Tibial artery (tissue), 4 donors: ENCODE data around the gene MGA.
"Not testable (repeated sequence)": the region's sequence is repeated elsewhere in the genome, so short reads cannot be mapped to it uniquely, and the experiment has no call there.

Experiments used
- DNase-seq, 2 donors: peaks; one replicate each; pipeline ENCODE4 v3.0.0-alpha.2; 2019
- H3K27ac ChIP-seq, 2 donors: fragments of 200-600 bp; sonication (generic) in 1 of 2; 1 replicate in 1 of 2; 2 replicates in 1 of 2; pipeline ENCODE4 v1.5.1; 2018 to 2019; ENCODE audit warnings: mild to moderate bottlenecking in 1 of 2
- H3K27me3 ChIP-seq, 2 donors: fragments of 200-600 bp; sonication (generic) in 1 of 2; one replicate each; pipeline versions ENCODE4 v1.5.1 to v1.6.0; 2016 to 2019
- H3K36me3 ChIP-seq, 3 donors: fragments of 200-600 bp; sonication (generic) in 2 of 3; one replicate each; pipeline ENCODE4 v1.5.1; 2016 to 2019; ENCODE audit warnings: mild to moderate bottlenecking in 2 of 3
- H3K4me1 ChIP-seq, 4 donors: fragments of 200-600 bp; sonication (generic) in 2 of 4; 1 replicate in 3 of 4; 2 replicates in 1 of 4; pipeline ENCODE4 v1.5.1; 2016 to 2019
- H3K4me3 ChIP-seq, 2 donors: fragments of 200-600 bp; sonication (generic) in 1 of 2; 1 replicate in 1 of 2; 2 replicates in 1 of 2; pipeline ENCODE4 v1.5.1; 2018 to 2019; ENCODE audit warnings: mild to moderate bottlenecking in 2 of 2
- H3K9me3 ChIP-seq, 3 donors: fragments of 200-600 bp; sonication (generic) in 1 of 3; one replicate each; pipeline ENCODE4 v1.5.1; 2016 to 2019
- intact Hi-C: fragments of 100-400 bp; cut with DNase I; formaldehyde crosslinking; loops from one replicate; pipeline ENCODE4 v1.15.0; 2023; ENCODE audit warnings: low total_unique reads
- TF ChIP-seq, protein P1 (sequence below), 2 experiments: fragments of 200-600 bp in 1 of 2; fragments of 450-650 bp in 1 of 2; IDR thresholded peaks; one replicate each; pipeline ENCODE4 v1.5.1; 2017 to 2019; ENCODE audit warnings: antibody characterized with exemption in 2 of 2, mild to moderate bottlenecking in 1 of 2, moderate library complexity in 1 of 2

The MGA gene

DNA sequence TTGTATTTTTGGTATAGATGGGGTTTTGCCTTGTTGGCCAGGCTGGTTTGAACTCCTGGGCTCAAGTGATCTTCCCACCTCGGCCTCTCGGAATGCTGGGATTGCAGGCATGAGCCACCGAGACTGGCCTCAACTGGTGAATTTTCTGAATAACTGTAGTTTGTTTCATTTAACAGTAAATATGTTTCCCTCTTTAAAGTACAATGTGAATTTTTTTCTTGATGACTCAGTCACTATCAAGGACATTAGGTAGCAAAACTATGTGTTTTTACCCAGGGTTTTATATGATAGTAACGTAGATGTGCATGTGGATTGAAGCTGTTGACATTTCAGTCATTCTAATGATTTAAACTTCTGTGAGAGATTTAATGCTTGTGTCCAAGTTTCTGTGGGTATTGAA, 73.9 kb downstream of the MGA start:
- H3K36me3 ChIP-seq: peaks cover 22 to 69% (median 60%) of the 10 kb centered on the region in 3 donors

DNA sequence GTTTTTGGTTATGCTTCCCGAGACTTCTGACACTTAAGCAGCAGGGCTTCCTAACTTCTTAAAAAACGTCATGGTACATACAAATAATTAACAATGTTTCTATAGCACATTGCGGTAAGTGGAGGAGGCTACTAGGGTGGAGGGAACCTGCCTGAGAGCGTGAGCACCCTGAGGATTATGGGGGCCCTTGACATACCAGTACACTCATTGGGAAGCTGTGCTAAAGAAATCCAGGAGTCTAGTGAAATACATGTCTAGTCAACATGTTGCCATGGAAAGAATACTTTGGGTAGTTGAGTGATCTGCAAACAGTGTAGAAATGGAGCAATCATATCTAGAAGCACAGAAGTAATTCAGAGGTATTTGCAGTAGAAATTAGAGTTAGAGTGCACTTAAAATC, 74.8 kb downstream of the MGA start:
- Histone ChIP-seq H3K4me1 (no peaks in the 10 kb centered on the region), H3K4me3 (no peak overlapping the region), H3K27ac (no peak overlapping the region), H3K27me3 (no peaks in the 10 kb centered on the region), H3K9me3 (no peaks in the 10 kb centered on the region), H3K36me3 (peaks cover 26 to 64% (median 55%) of the 10 kb centered on the region in 3 donors)
- intact Hi-C loops: no loop called here
- TF ChIP-seq, protein P1, sequence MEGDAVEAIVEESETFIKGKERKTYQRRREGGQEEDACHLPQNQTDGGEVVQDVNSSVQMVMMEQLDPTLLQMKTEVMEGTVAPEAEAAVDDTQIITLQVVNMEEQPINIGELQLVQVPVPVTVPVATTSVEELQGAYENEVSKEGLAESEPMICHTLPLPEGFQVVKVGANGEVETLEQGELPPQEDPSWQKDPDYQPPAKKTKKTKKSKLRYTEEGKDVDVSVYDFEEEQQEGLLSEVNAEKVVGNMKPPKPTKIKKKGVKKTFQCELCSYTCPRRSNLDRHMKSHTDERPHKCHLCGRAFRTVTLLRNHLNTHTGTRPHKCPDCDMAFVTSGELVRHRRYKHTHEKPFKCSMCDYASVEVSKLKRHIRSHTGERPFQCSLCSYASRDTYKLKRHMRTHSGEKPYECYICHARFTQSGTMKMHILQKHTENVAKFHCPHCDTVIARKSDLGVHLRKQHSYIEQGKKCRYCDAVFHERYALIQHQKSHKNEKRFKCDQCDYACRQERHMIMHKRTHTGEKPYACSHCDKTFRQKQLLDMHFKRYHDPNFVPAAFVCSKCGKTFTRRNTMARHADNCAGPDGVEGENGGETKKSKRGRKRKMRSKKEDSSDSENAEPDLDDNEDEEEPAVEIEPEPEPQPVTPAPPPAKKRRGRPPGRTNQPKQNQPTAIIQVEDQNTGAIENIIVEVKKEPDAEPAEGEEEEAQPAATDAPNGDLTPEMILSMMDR (IDR thresholded peaks at IDR 0.05): no peak
- no peak for DNase-seq

More for the DNA sequence above, 73.9 kb downstream of the MGA start:
- Histone ChIP-seq H3K4me1 (no peaks in the 10 kb centered on the region), H3K27ac (no peak overlapping the region), H3K4me3 (no peak overlapping the region), H3K9me3 (no peaks in the 10 kb centered on the region), H3K27me3 (no peaks in the 10 kb centered on the region)
- intact Hi-C loops: no loop called here
- no peak for DNase-seq
- TF ChIP-seq, protein P1 (IDR thresholded peaks at IDR 0.05): no peak

DNA sequence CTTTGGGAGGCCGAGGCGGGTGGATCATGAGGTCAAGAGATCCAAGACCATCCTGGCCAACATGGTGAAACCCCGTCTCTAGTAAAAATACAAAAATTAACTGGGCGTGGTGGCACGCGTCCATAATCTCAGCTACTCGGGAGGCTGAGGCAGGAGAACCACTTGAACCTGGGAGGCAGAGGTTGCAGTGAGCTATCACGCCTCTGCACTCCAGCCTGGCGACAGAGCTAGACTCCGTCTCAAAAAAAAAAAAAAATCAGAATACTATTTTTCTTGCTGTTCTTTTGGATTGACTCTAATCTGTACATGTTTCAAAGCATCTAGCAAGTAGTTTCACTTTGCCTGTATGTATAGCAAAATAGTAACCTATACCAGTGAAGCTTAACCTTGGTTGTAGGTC, 75.3 kb downstream of the MGA start:
- DNase-seq, H3K27me3 ChIP-seq, intact Hi-C loops, H3K27ac ChIP-seq, H3K9me3 ChIP-seq, H3K4me1 ChIP-seq, H3K4me3 ChIP-seq: not testable (repeated sequence)
- H3K36me3 ChIP-seq: peaks cover 27 to 62% (median 52%) of the 10 kb centered on the region in 3 donors

DNA sequence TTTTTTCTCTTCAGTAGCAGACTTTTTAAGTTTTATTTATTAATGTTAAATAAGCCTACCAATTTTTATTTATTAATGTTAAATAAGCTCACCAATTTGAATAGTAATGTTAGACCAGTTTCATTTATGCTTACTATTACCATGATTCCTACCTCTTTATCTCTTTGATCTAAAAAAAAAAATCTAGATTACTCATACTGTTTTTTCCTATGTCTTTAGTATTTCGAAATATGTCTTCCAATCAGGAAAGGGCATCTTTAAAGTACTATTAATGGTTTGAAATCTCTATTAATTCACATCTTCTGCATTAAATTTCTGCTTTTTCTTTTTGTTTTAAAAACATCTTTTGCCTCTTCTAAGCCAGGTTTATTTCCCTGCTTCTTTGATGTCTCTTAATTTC, 86.6 kb downstream of the MGA start:
- TF ChIP-seq, protein P1 (IDR thresholded peaks at IDR 0.05): no peak
- Histone ChIP-seq H3K27me3 (no peaks in the 10 kb centered on the region), H3K36me3 (peaks cover 36 to 47% (median 46%) of the 10 kb centered on the region in 3 donors), H3K4me3 (no peak overlapping the region), H3K4me1 (no peaks in the 10 kb centered on the region), H3K27ac (no peak overlapping the region), H3K9me3 (no peaks in the 10 kb centered on the region)
- intact Hi-C loops: no loop called here
- DNase-seq: no peak

DNA sequence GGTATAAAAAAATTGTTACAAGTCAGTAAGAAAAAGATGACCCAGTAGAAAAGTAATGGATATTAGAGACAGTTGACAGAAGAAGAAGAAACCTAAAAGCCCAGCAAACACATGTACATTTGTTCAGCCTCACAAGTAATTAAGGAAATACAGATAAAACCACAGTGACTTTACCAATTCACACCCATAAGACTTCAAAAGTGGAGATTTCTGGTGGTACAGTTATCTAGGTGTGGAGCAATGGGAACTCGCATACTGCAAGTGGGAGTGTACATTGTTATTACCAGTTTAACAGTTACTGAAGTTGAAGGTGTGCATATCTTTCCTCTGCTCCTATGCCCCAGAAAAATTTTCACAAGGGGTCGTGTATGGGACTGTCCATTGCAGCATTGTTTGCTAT, 96.0 kb downstream of the MGA start:
- peaks cover 33 to 38% (median 35%) of the 10 kb centered on the region in 3 donors for H3K36me3 ChIP-seq
- H3K27ac ChIP-seq: no peak overlapping the region
- H3K4me1 ChIP-seq: no peaks in the 10 kb centered on the region
- H3K27me3 ChIP-seq: no peaks in the 10 kb centered on the region
- H3K9me3 ChIP-seq: no peaks in the 10 kb centered on the region
- no peak overlapping the region for H3K4me3 ChIP-seq
- TF ChIP-seq, protein P1 (IDR thresholded peaks at IDR 0.05): no peak
- DNase-seq: no peak
- intact Hi-C loops: no loop called here

DNA sequence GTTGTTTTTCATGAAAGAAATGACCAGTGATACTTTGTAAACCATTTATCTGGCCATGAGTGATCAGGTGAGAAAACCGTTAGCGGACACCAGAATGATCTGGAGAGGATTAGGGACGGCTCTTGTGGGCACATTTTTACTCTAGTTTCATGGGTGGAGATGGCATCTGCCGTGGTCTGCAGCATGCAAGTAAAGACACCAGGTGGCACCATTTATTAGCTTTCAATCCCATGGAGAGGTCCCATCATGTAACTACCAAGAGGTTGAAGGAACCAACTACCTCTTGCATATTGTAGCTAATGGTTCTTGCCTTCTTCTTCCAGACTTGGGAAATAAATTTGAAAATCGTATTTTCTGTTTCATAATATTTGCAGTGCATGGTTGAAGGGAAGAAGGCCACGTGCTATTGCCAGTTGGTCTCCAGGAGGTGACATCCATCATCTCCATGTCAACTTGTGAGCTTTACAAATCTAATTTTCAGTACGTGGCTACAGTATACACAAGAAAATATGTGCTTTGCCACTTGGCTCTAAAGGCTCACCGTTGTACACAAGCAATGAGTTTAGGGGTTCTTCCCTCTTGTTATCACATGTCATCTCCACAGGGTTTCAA, 112.6 kb downstream of the MGA start:
- H3K36me3 ChIP-seq: no peaks in the 10 kb centered on the region
- H3K9me3 ChIP-seq: no peaks in the 10 kb centered on the region
- peak; percentile 40 to 69 for DNase-seq
- peak overlapping the region; percentile 80 to 88 for H3K27ac ChIP-seq
- H3K4me3 ChIP-seq: no peak overlapping the region
- H3K27me3 ChIP-seq: no peaks in the 10 kb centered on the region
- peaks cover 0 to 39% (median 31%) of the 10 kb centered on the region in 4 donors for H3K4me1 ChIP-seq
- TF ChIP-seq, protein P1 (IDR thresholded peaks at IDR 0.05): peak; percentile 69 to 80
- intact Hi-C loops: loop anchor here (2.0 to 10.0 kb wide), 2 partner anchors 34 to 132 kb away; no protein-coding TSS in a partner anchor
